K562 (cell line): ENCODE results near the gene OR6V1. TPM values are rescaled to one million over a fixed set of nuclear protein-coding genes. Genes with fewer than 3 reads are reported as not detected.

Source experiments
- ATF1 ChIP-seq, 2 experiments: fragments of 450-650 bp in 1 of 2; IDR thresholded peaks; 2 replicates each; pipeline ENCODE4 v1.6.1; 2016; ENCODE audit warnings: missing compliant biosample characterization in 1 of 2, missing genetic modification characterization in 1 of 2
- ATF7 ChIP-seq: fragments of 450-650 bp; IDR thresholded peaks from 2 replicates; pipeline ENCODE4 v1.7.1; 2014; ENCODE audit warnings: mild to moderate bottlenecking, moderate library complexity
- CBX3 ChIP-seq, 2 experiments: IDR thresholded peaks; 1 replicate in 1 of 2; 2 replicates in 1 of 2; pipeline ENCODE4 v1.6.1; 2012; ENCODE audit warnings: inconsistent platforms in 2 of 2, low read length in 2 of 2, borderline replicate concordance in 1 of 2, control low read depth in 1 of 2
- CEBPG ChIP-seq, 3 experiments: fragments of 200-800 bp in 1 of 3; sonication (Bioruptor generic) in 1 of 3; sonication (generic) in 1 of 3; formaldehyde crosslinking in 1 of 3; IDR thresholded peaks in 2 of 3; conservative IDR thresholded peaks in 1 of 3; 2 replicates each; pipeline versions ENCODE4 v1.6.1 to v1.8.0; 2016 to 2022; ENCODE audit warnings: missing compliant biosample characterization in 2 of 3, missing genetic modification characterization in 2 of 3, mild to moderate bottlenecking in 1 of 3, missing genetic modification reagents in 1 of 3
- DLX4 ChIP-seq: fragments of 250-450 bp; sonication (Bioruptor Pico); IDR thresholded peaks from 2 replicates; pipeline ENCODE4 v1.6.1; 2021; ENCODE audit warnings: mild to moderate bottlenecking
- EHMT2 ChIP-seq: fragments of 450-650 bp; IDR thresholded peaks from 2 replicates; pipeline ENCODE4 v1.6.1; 2018; ENCODE audit warnings: antibody characterized with exemption
- FOXA3 ChIP-seq, 2 experiments: fragments of 450-650 bp in 1 of 2; sonication (generic) in 1 of 2; formaldehyde crosslinking; IDR thresholded peaks in 1 of 2; conservative IDR thresholded peaks in 1 of 2; 2 replicates each; pipeline versions ENCODE4 v1.4.0 to v1.8.0; 2020 to 2022; ENCODE audit warnings: mild to moderate bottlenecking in 2 of 2, missing genetic modification reagents in 1 of 2
- FOXM1 ChIP-seq, 2 experiments: fragments of 450-650 bp in 1 of 2; sonication (generic) in 1 of 2; formaldehyde crosslinking in 1 of 2; IDR thresholded peaks; 2 replicates each; pipeline versions ENCODE4 v1.6.1 to v1.9.0; 2017 to 2022; ENCODE audit warnings: low read depth in 2 of 2, mild to moderate bottlenecking in 2 of 2, missing genetic modification reagents in 1 of 2, moderate library complexity in 1 of 2
- NFE2 ChIP-seq: IDR thresholded peaks from 2 replicates; pipeline ENCODE4 v1.6.1; 2014; ENCODE audit warnings: antibody characterized with exemption, low read depth
- POLR2B ChIP-seq: fragments of 450-650 bp; IDR thresholded peaks from 2 replicates; pipeline ENCODE4 v1.6.1; 2018; ENCODE audit warnings: low read depth; ENCODE audit not compliant: partially characterized antibody
- SETDB1 ChIP-seq: IDR thresholded peaks from one replicate; pipeline ENCODE4 v1.6.1; 2012; ENCODE audit warnings: low read length, control low read depth, inconsistent platforms
- SIX5 ChIP-seq, 2 experiments: IDR thresholded peaks; 2 replicates each; pipeline ENCODE4 v1.6.1; 2011; ENCODE audit warnings: low read length in 2 of 2, borderline replicate concordance in 1 of 2, low read depth in 1 of 2, mild to moderate bottlenecking in 1 of 2, moderate library complexity in 1 of 2; ENCODE audit not compliant: insufficient read depth in 1 of 2
- SLC30A9 ChIP-seq: fragments of 250-450 bp; sonication (Bioruptor Pico); IDR thresholded peaks from 2 replicates; pipeline ENCODE4 v1.8.0; 2022; ENCODE audit warnings: mild to moderate bottlenecking, moderate library complexity
- TAF15 ChIP-seq: fragments of 200-400 bp; formaldehyde crosslinking; IDR thresholded peaks from 2 replicates; pipeline ENCODE4 v1.6.1; 2017; ENCODE audit warnings: mild to moderate bottlenecking, low read depth, low read length, moderate library complexity
- TCF15 ChIP-seq: fragments of 250-450 bp; sonication (Bioruptor Pico); IDR thresholded peaks from 2 replicates; pipeline ENCODE4 v1.8.0; 2022; ENCODE audit warnings: moderate library complexity, mild to moderate bottlenecking, inconsistent platforms
- THRA ChIP-seq: fragments of 450-650 bp; IDR thresholded peaks from 2 replicates; pipeline ENCODE4 v1.6.1; 2017; ENCODE audit warnings: mild to moderate bottlenecking, moderate library complexity
- UBTF ChIP-seq, 2 experiments: IDR thresholded peaks; 2 replicates each; pipeline ENCODE4 v1.6.1; 2012; ENCODE audit warnings: improper control_type of control experiment in 2 of 2, low read depth in 2 of 2, low read length in 2 of 2, borderline replicate concordance in 1 of 2
- ZNF316 ChIP-seq: fragments of 450-650 bp; IDR thresholded peaks from 2 replicates; pipeline ENCODE4 v1.6.1; 2016
- ZNF76 ChIP-seq: fragments of 250-450 bp; sonication (Bioruptor Pico); IDR thresholded peaks from 2 replicates; pipeline ENCODE4 v1.4.0; 2020; ENCODE audit warnings: mild to moderate bottlenecking, moderate library complexity, borderline replicate concordance
- polyA plus RNA-seq, 8 experiments: library from polyadenylated mRNA; depleted of rRNA in 4 of 8; stranded (reverse) in 5 of 8; unstranded in 3 of 8; fragments of >200 nt; fragmentation: Nextera tagmentation in 2 of 8; fragmentation: Illumina TruSeq in 1 of 8; extraction: Ambion mirVana in 2 of 8; extraction: Trizol in 1 of 8; gene quantifications; 2 replicates each; pipeline versions ENCODE4 v1.2.1 to v1.2.3, GENCODE V29; 2011 to 2014; ENCODE audit warnings: inconsistent platforms in 1 of 8, missing spikeins in 1 of 8
- total RNA-seq, 7 experiments: library from RNA; depleted of rRNA in 6 of 7; stranded (reverse); fragments of >200 nt in 6 of 7; fragmentation: Illumina TruSeq in 2 of 7; extraction: Trizol in 2 of 7; gene quantifications; 2 replicates each; pipeline versions ENCODE4 v1.2.1 to v1.2.3, GENCODE V29; 2011 to 2021; ENCODE audit warnings: low replicate concordance in 1 of 7
- TF ChIP-seq, protein P1 (sequence below): fragments of 200-800 bp; sonication (Bioruptor generic); IDR thresholded peaks from 2 replicates; pipeline ENCODE4 v1.6.1; 2017; ENCODE audit warnings: missing genetic modification characterization, missing compliant biosample characterization

OR6V1 gene
- total and polyA plus RNA-seq, 9 of the 15 experiments (the other 6 are each of a cell fraction or from before 2014, with no cell fraction given): not detected

DNA sequence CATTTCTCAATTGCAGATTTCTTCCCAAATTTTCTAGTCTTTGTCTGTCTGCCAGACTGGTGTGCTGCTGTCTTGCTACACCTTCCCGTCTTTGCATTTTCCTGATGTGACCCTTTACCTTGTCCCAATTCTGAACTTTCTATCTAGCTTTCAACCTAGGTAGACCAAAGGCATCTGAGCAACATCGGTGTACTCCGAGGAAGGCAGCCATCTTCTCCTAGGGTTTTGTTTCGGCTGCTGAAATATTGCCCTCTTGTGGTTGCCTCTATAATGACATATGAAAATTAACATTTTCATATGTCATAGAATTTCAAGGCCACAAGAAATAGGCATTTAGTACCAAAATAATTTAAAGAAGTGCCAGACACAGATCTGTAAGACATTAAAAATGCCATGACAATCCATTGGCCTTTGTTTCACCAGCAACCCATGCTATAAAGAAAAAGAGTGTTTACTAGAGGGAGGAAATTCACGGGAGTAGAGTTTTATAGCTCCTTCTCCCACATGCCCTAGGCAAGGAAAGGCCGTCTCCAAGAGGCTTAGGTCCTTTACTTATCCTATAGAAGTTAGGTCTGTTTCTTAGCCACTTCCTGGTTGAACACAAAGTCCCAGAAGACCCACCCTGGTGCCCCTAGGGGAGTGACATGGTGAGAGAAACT, 48.6 kb upstream of the OR6V1 start (continued):
- TF ChIP-seq THRA (no peak), ATF1 (CRISPR knock-in tag; IDR thresholded peaks at IDR 0.05) (no peak), ATF1 (tag; IDR thresholded peaks at IDR 0.05) (no peak; the same call in 1 of the 2 replicates), UBTF (IDR thresholded peaks at IDR 0.05; ENCODE audit: borderline replicate concordance in 1 of 2, low read depth in 2 of 2, low read length in 2 of 2) (no peak), ATF7 (0 out of 2 replicates have a peak, but pooled peaks have one; percentile 15), ZNF76 (no peak), SIX5 (IDR thresholded peaks at IDR 0.05; ENCODE audit: borderline replicate concordance in 1 of 2, insufficient read depth in 1 of 2, low read depth in 1 of 2, low read length in 2 of 2) (no peak), DLX4 (no peak), TCF15 (CRISPR knock-in tag) (no peak), TAF15 (no peak), FOXM1 (IDR thresholded peaks at IDR 0.05; ENCODE audit: low read depth) (0 out of 2 replicates have a peak, but pooled peaks have one; percentile 33), FOXM1 (CRISPR knock-in tag; IDR thresholded peaks at IDR 0.05; ENCODE audit: low read depth) (no peak), POLR2B (no peak), CBX3 (IDR thresholded peaks at IDR 0.05; ENCODE audit: borderline replicate concordance in 1 of 2, low read length in 2 of 2) (peak in 1 of 2 experiments; percentile 66; a peak in 1 of 3 replicates), FOXA3 (CRISPR knock-in tag; conservative IDR thresholded peaks at IDR 0.05 in 1 of 2, IDR thresholded peaks at IDR 0.05 in 1 of 2) (no peak), SLC30A9 (CRISPR knock-in tag) (no peak), EHMT2 (peak; percentile 87; the same call in 1 of the 2 replicates), CEBPG (CRISPR knock-in tag; IDR thresholded peaks at IDR 0.05) (no peak), CEBPG (tag; conservative IDR thresholded peaks at IDR 0.05 in 1 of 2, IDR thresholded peaks at IDR 0.05 in 1 of 2) (no peak), ZNF316 (no peak), NFE2 (peak; percentile 31), SETDB1 (no peak)
- TF ChIP-seq, protein P1, sequence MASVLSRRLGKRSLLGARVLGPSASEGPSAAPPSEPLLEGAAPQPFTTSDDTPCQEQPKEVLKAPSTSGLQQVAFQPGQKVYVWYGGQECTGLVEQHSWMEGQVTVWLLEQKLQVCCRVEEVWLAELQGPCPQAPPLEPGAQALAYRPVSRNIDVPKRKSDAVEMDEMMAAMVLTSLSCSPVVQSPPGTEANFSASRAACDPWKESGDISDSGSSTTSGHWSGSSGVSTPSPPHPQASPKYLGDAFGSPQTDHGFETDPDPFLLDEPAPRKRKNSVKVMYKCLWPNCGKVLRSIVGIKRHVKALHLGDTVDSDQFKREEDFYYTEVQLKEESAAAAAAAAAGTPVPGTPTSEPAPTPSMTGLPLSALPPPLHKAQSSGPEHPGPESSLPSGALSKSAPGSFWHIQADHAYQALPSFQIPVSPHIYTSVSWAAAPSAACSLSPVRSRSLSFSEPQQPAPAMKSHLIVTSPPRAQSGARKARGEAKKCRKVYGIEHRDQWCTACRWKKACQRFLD: no peak
